Smooth muscle cell (in vitro differentiated cells): ENCODE results near the gene TPGS2. TPM values are rescaled to one million over a fixed set of nuclear protein-coding genes. Genes with fewer than 3 reads are reported as not detected.

Source experiments
- DNase-seq: peaks from one replicate; lab custom pipeline; 2025; ENCODE audit not compliant: unreplicated experiment; lab: John Stamatoyannopoulos, UW
- H2AFZ ChIP-seq: fragments of 200-600 bp; sonication (generic); 2 replicates; pipeline ENCODE4 v1.6.0; 2016; ENCODE audit warnings: antibody characterized with exemption, low read depth, mild to moderate bottlenecking
- H3F3A ChIP-seq: fragments of 200-600 bp; sonication (generic); 2 replicates; pipeline ENCODE4 v1.6.0; 2017; ENCODE audit warnings: antibody characterized with exemption, low read depth
- H3K27ac ChIP-seq: fragments of 200-600 bp; sonication (generic); 2 replicates; pipeline ENCODE4 v1.5.1; 2016; ENCODE audit warnings: low read depth, mild to moderate bottlenecking
- H3K27me3 ChIP-seq: fragments of 200-600 bp; sonication (generic); 2 replicates; pipeline ENCODE4 v1.6.1; 2016; ENCODE audit warnings: low read depth, mild to moderate bottlenecking
- H3K36me3 ChIP-seq: fragments of 200-600 bp; sonication (generic); 2 replicates; pipeline ENCODE4 v1.5.1; 2016; ENCODE audit warnings: low read depth
- H3K4me1 ChIP-seq: fragments of 200-600 bp; sonication (generic); 2 replicates; pipeline ENCODE4 v1.5.1; 2016; ENCODE audit warnings: low read depth
- H3K4me2 ChIP-seq: fragments of 200-600 bp; sonication (generic); 2 replicates; pipeline ENCODE4 v1.6.0; 2016; ENCODE audit warnings: mild to moderate bottlenecking
- H3K4me3 ChIP-seq: fragments of 200-600 bp; sonication (generic); 2 replicates; pipeline ENCODE4 v1.5.1; 2016; ENCODE audit warnings: mild to moderate bottlenecking
- H3K79me2 ChIP-seq: fragments of 200-600 bp; sonication (generic); 2 replicates; pipeline ENCODE4 v1.6.0; 2016; ENCODE audit warnings: low read depth, mild to moderate bottlenecking
- H3K9ac ChIP-seq: fragments of 200-600 bp; sonication (generic); 2 replicates; pipeline ENCODE4 v1.6.0; 2016; ENCODE audit warnings: low read depth
- H3K9me3 ChIP-seq: fragments of 200-600 bp; sonication (generic); replicated peaks from 2 replicates; pipeline ENCODE4 v1.5.1; 2016; ENCODE audit warnings: low read depth
- H4K20me1 ChIP-seq: fragments of 200-600 bp; sonication (generic); 2 replicates; pipeline ENCODE4 v1.6.0; 2016; ENCODE audit warnings: low read depth
- CTCF ChIP-seq: fragments of 200-600 bp; sonication (generic); IDR thresholded peaks from 2 replicates; pipeline ENCODE4 v1.5.1; 2017; ENCODE audit warnings: borderline replicate concordance, mild to moderate bottlenecking, antibody characterized with exemption; ENCODE audit not compliant: insufficient read depth, poor library complexity, severe bottlenecking
- WGBS: methylation state at CpG from one replicate; pipeline ENCODE4 v1.1.7; 2016; ENCODE audit warnings: low lambda C conversion rate; 5-methylcytosine and 5-hydroxymethylcytosine counted together
- polyA plus RNA-seq: library from polyadenylated mRNA; unstranded; fragments of >200 nt; fragmentation: Nextera tagmentation; extraction: Ambion mirVana; gene quantifications from 2 replicates; pipeline ENCODE4 v1.2.1, GENCODE V29; 2016
- total RNA-seq: library from RNA; depleted of rRNA; stranded (reverse); fragments of >200 nt; gene quantifications from 2 replicates; pipeline ENCODE4 v1.2.3, GENCODE V29; 2014

Gene TPGS2
- total and polyA plus RNA-seq, 2 experiments from 2014 or later, result 99.2 to 157 TPM

DNA sequence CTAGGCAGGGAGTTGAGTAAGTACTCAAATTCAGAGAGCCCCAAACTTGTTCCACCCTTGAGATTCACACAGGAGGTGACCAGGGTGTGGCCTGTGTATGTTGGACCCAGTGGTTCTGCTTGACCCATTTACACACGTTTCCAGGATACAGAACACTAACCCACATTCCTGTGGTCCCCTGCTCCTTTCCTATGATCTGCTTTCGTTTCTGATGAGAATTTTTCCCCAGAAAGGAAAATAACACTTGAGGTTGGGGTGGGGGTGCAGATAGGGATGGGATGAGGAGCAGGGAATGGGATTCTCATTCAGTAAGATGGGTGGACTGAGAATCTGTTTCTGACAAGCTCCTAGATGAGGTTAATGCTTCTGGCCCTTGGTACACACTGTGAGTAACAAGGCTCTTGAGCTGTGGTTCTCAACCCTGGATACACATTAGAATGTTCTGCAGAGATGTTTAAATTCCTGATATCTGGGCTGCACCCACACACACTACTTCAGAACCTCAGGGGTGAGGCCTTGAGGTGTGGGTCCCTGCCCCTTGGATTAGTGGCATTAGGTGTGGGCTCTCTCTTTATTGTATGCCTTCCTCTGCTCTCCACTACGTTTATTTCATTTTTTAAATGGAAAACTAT is 58.4 kb downstream of the TPGS2 start:
- H3K4me2 ChIP-seq, result no peak overlapping the region
- no peaks in the 10 kb centered on the region for H3K27me3 ChIP-seq
- H3F3A ChIP-seq, result no peaks in the 10 kb centered on the region
- no peaks in the 10 kb centered on the region for H3K79me2 ChIP-seq
- no peak overlapping the region for H2AFZ ChIP-seq
- DNase-seq, result no peak
- H4K20me1 ChIP-seq, result no peaks in the 10 kb centered on the region
- H3K4me3 ChIP-seq, result no peak overlapping the region
- no peak overlapping the region for H3K27ac ChIP-seq
- no peaks in the 10 kb centered on the region for H3K9me3 ChIP-seq
- no peak overlapping the region for H3K9ac ChIP-seq
- WGBS, result 91% methylated on average over 3 of the region's 3 CpGs
- TF ChIP-seq CTCF, result no peak
- no peaks in the 10 kb centered on the region for H3K4me1 ChIP-seq
- no peaks in the 10 kb centered on the region for H3K36me3 ChIP-seq

DNA sequence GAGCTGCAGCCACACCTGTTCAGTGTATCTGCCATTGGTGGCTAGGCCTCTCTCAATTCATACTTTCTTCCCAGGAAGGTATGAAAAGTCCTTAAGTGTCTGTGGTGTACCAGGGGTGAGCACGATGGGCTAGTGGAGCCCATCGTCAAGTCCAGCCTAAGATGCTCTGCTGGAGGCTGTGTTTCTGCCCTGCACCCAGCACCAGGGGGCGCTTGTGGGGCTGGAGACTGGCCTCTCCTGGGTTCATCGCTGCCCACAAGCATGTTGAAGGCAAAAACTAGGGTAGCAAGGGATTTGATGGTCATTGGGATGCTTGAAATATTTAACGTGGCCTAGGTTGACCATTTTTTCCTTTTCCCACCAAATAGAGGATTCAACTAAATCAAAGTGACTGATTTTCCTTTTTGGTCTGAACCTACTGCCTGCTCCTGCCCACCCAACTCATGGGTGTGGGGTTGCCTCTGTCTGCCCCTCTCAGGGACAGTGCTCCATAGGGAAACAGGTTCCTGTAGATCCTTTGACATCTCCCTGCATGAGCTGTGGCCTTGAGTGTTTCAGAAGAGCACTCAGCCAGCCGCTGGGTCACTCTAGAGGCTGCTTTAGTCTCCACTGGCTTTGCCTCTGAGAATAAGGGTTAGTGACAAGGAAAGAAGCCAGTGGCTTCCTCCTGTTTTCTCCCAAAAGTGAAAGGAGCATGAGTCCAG is 59.0 kb downstream of the TPGS2 start:
- Histone ChIP-seq H3K27ac (no peak overlapping the region), H3K9me3 (no peaks in the 10 kb centered on the region), H3K36me3 (no peaks in the 10 kb centered on the region), H3K4me3 (no peak overlapping the region), H2AFZ (no peak overlapping the region), H4K20me1 (no peaks in the 10 kb centered on the region), H3F3A (no peaks in the 10 kb centered on the region), H3K27me3 (no peaks in the 10 kb centered on the region), H3K4me1 (no peaks in the 10 kb centered on the region), H3K4me2 (no peak overlapping the region), H3K79me2 (no peaks in the 10 kb centered on the region), H3K9ac (no peak overlapping the region)
- WGBS, result 71% methylated on average over 6 of the region's 6 CpGs
- no peak for DNase-seq
- peak; percentile 15 for TF ChIP-seq CTCF

DNA sequence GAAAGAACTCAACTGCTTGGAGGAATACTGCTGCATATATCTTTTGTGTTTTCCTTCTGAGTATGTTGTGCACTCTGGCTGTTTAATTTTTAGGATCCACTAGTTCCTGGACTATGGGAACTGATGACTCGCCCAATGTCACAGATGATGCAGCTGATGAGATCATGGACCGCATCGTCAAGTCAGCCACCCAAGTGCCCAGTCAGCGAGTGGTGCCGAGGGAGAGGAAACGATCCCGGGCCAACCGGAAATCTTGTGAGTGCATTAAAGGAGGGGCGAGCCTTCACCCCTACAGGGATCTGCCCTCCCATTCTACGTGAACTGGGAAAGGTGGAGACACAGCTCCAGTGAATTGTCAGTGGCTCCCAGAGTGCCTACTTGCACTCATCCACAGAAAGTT is 59.6 kb downstream of the TPGS2 start:
- Histone ChIP-seq H3K4me3 (no peak overlapping the region), H2AFZ (no peak overlapping the region), H3K36me3 (no peaks in the 10 kb centered on the region), H4K20me1 (no peaks in the 10 kb centered on the region), H3K79me2 (no peaks in the 10 kb centered on the region), H3F3A (no peaks in the 10 kb centered on the region), H3K4me1 (no peaks in the 10 kb centered on the region), H3K9ac (no peak overlapping the region), H3K27ac (no peak overlapping the region), H3K27me3 (no peaks in the 10 kb centered on the region), H3K9me3 (no peaks in the 10 kb centered on the region), H3K4me2 (no peak overlapping the region)
- no peak for TF ChIP-seq CTCF
- no peak for DNase-seq
- 87% methylated on average over 10 of the region's 10 CpGs for WGBS
